Erythroblast (primary cell): Measurements from ENCODE around the gene ZNF865.

Source experiments
- GATA1 ChIP-seq: IDR thresholded peaks from 2 replicates; pipeline ENCODE4 v1.6.1; 2011; ENCODE audit warnings: low read depth, mild to moderate bottlenecking, control low read depth, low read length, moderate library complexity
- POLR2A ChIP-seq: IDR thresholded peaks from 2 replicates; pipeline ENCODE4 v1.6.1; 2011; ENCODE audit warnings: mild to moderate bottlenecking, low read length

DNA sequence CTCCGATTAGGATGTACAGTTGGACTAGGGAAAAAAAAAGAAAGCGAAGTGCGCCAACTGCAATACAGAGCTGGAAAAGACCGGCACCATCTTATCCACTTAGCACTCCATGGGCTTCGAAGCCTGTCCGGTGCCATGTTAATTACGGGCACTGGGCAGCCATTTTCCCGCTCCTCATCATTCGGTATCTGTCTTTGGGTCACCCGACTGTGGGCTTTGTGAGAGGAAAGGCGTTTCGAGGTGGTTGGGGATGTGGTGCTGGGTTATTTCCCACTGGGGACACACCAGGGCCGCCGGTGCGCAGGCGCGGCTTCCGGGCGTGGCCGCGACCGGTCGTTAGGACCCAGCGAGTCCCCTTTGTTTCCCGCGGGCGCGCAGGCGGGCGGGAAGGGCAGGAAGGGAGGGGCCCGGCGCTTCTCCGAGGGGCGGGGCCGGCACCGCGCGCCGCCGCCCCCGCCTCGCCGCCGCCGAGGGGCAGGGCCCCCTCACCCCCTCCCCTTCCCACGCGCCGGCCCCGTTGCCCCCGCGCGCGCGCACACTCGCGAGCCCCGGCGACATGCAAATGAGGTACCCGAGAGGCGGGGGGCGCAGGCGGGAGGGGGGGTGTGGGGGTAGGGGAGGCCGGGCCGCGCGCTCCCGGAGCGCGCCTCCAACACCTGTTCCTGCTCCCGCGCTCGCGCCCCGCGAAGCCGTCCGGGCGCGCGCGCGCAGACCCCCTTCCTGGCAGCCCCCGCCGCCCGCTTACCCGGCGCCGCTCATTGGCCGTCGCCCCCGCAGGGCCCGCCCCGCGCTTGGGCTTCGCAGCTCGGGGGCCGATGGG, 5.4 kb upstream of the ZNF865 start, which contains the start of gene ZNF524:
- TF ChIP-seq POLR2A = peak; percentile 36
- no peak for TF ChIP-seq GATA1
